ENCODE measurements around the gene ZNF444.

DNA sequence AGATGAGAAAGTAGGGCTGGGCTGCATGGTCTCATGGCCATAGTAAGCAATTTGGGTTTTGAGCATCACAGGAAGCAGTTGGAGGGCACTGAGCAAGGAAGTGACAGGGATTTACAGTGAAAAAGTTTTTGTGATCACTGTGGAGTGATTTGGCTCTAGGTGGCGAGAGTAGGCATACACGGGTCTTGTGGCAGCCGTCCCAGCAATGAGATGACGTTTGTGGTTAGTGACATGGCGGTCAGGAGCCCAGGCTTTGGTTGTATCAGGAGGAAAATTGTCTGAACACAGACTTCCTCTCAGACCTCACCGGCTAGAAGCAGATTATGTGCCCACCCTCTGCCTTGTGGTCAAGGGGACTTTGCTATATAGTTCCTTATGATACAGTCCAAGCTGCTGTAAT, 3.3 kb downstream of the ZNF444 start:
- TF ChIP-seq, protein P1, sequence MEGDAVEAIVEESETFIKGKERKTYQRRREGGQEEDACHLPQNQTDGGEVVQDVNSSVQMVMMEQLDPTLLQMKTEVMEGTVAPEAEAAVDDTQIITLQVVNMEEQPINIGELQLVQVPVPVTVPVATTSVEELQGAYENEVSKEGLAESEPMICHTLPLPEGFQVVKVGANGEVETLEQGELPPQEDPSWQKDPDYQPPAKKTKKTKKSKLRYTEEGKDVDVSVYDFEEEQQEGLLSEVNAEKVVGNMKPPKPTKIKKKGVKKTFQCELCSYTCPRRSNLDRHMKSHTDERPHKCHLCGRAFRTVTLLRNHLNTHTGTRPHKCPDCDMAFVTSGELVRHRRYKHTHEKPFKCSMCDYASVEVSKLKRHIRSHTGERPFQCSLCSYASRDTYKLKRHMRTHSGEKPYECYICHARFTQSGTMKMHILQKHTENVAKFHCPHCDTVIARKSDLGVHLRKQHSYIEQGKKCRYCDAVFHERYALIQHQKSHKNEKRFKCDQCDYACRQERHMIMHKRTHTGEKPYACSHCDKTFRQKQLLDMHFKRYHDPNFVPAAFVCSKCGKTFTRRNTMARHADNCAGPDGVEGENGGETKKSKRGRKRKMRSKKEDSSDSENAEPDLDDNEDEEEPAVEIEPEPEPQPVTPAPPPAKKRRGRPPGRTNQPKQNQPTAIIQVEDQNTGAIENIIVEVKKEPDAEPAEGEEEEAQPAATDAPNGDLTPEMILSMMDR (IDR thresholded peaks at IDR 0.05): no peak
- no peak for TF ChIP-seq POLR2A (IDR thresholded peaks at IDR 0.05)

Data from tibial nerve (tissue), 3 donors.